ENCODE measurements around the gene MIEF1.

DNA sequence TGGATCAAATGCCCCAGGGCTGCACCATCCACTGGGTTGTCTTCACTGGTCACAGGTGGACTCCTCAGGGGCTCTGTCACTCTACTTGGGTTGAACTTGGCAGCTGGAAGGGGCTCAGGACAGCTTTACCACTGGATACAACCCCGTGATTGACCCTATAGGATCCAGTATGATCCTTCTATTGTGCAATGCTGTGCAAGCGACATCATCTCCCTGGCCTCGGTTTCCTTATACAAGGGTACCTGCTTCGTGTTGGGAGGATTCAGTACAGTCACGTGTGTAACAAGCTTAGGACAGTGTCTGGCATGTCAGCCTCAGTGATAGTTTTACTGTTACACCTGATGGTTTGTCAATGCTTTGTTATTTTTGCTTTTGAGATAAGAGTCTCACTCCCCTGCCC, 20.5 kb upstream of the MIEF1 start:
- TF ChIP-seq, protein P1, sequence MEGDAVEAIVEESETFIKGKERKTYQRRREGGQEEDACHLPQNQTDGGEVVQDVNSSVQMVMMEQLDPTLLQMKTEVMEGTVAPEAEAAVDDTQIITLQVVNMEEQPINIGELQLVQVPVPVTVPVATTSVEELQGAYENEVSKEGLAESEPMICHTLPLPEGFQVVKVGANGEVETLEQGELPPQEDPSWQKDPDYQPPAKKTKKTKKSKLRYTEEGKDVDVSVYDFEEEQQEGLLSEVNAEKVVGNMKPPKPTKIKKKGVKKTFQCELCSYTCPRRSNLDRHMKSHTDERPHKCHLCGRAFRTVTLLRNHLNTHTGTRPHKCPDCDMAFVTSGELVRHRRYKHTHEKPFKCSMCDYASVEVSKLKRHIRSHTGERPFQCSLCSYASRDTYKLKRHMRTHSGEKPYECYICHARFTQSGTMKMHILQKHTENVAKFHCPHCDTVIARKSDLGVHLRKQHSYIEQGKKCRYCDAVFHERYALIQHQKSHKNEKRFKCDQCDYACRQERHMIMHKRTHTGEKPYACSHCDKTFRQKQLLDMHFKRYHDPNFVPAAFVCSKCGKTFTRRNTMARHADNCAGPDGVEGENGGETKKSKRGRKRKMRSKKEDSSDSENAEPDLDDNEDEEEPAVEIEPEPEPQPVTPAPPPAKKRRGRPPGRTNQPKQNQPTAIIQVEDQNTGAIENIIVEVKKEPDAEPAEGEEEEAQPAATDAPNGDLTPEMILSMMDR (conservative IDR thresholded peaks at IDR 0.05; ENCODE audit: low read depth in 2 of 2), result no peak
- no peak for TF ChIP-seq CREB1 (CRISPR knock-in tag; IDR thresholded peaks at IDR 0.05; ENCODE audit: low read depth)
- TF ChIP-seq POLR2AphosphoS5 (IDR thresholded peaks at IDR 0.05; ENCODE audit: low read depth), result no peak
- TF ChIP-seq REST (IDR thresholded peaks at IDR 0.05; ENCODE audit: unreplicated experiment), result no peak
- TF ChIP-seq EZH2 (IDR thresholded peaks at IDR 0.05; ENCODE audit: low read depth, unreplicated experiment), result no peak
- no peak for TF ChIP-seq JUNB (IDR thresholded peaks at IDR 0.05; ENCODE audit: unreplicated experiment)
- no peak for TF ChIP-seq EZH2phosphoT487 (IDR thresholded peaks at IDR 0.05; ENCODE audit: unreplicated experiment)
- TF ChIP-seq ZNF331 (CRISPR knock-in tag; IDR thresholded peaks at IDR 0.05; ENCODE audit: low read depth), result no peak
- TF ChIP-seq, protein P2, sequence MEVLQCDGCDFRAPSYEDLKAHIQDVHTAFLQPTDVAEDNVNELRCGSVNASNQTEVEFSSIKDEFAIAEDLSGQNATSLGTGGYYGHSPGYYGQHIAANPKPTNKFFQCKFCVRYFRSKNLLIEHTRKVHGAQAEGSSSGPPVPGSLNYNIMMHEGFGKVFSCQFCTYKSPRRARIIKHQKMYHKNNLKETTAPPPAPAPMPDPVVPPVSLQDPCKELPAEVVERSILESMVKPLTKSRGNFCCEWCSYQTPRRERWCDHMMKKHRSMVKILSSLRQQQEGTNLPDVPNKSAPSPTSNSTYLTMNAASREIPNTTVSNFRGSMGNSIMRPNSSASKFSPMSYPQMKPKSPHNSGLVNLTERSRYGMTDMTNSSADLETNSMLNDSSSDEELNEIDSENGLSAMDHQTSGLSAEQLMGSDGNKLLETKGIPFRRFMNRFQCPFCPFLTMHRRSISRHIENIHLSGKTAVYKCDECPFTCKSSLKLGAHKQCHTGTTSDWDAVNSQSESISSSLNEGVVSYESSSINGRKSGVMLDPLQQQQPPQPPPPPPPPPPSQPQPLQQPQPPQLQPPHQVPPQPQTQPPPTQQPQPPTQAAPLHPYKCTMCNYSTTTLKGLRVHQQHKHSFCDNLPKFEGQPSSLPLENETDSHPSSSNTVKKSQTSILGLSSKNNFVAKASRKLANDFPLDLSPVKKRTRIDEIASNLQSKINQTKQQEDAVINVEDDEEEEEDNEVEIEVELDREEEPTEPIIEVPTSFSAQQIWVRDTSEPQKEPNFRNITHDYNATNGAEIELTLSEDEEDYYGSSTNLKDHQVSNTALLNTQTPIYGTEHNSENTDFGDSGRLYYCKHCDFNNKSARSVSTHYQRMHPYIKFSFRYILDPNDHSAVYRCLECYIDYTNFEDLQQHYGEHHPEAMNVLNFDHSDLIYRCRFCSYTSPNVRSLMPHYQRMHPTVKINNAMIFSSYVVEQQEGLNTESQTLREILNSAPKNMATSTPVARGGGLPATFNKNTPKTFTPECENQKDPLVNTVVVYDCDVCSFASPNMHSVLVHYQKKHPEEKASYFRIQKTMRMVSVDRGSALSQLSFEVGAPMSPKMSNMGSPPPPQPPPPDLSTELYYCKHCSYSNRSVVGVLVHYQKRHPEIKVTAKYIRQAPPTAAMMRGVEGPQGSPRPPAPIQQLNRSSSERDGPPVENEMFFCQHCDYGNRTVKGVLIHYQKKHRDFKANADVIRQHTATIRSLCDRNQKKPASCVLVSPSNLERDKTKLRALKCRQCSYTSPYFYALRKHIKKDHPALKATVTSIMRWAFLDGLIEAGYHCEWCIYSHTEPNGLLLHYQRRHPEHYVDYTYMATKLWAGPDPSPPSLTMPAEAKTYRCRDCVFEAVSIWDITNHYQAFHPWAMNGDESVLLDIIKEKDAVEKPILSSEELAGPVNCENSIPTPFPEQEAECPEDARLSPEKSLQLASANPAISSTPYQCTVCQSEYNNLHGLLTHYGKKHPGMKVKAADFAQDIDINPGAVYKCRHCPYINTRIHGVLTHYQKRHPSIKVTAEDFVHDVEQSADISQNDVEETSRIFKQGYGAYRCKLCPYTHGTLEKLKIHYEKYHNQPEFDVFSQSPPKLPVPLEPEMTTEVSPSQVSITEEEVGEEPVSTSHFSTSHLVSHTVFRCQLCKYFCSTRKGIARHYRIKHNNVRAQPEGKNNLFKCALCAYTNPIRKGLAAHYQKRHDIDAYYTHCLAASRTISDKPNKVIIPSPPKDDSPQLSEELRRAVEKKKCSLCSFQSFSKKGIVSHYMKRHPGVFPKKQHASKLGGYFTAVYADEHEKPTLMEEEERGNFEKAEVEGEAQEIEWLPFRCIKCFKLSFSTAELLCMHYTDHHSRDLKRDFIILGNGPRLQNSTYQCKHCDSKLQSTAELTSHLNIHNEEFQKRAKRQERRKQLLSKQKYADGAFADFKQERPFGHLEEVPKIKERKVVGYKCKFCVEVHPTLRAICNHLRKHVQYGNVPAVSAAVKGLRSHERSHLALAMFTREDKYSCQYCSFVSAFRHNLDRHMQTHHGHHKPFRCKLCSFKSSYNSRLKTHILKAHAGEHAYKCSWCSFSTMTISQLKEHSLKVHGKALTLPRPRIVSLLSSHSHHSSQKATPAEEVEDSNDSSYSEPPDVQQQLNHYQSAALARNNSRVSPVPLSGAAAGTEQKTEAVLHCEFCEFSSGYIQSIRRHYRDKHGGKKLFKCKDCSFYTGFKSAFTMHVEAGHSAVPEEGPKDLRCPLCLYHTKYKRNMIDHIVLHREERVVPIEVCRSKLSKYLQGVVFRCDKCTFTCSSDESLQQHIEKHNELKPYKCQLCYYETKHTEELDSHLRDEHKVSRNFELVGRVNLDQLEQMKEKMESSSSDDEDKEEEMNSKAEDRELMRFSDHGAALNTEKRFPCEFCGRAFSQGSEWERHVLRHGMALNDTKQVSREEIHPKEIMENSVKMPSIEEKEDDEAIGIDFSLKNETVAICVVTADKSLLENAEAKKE (CRISPR knock-in tag; IDR thresholded peaks at IDR 0.05), result no peak
- TF ChIP-seq ZNF114 (CRISPR knock-in tag; IDR thresholded peaks at IDR 0.05), result no peak
- TF ChIP-seq NANOG (IDR thresholded peaks at IDR 0.05; ENCODE audit: borderline replicate concordance), result no peak
- no peak for TF ChIP-seq ETS1 (IDR thresholded peaks at IDR 0.05)
- TF ChIP-seq STAT1 (IDR thresholded peaks at IDR 0.05; ENCODE audit: unreplicated experiment), result no peak

All from GM23338 (cell line).